NCI-H2196 treated with DMSO at 0.1 percent for 48 hours (cell line): ENCODE results near the gene TAF1B.
"Not testable (repeated sequence)": the region's sequence is repeated elsewhere in the genome, so short reads cannot be mapped to it uniquely, and the experiment has no call there.

ENCODE experiments used
- DNase-seq: peaks from one replicate; lab custom pipeline; 2025; ENCODE audit not compliant: unreplicated experiment; lab: John Stamatoyannopoulos, UW

TAF1B gene

DNA sequence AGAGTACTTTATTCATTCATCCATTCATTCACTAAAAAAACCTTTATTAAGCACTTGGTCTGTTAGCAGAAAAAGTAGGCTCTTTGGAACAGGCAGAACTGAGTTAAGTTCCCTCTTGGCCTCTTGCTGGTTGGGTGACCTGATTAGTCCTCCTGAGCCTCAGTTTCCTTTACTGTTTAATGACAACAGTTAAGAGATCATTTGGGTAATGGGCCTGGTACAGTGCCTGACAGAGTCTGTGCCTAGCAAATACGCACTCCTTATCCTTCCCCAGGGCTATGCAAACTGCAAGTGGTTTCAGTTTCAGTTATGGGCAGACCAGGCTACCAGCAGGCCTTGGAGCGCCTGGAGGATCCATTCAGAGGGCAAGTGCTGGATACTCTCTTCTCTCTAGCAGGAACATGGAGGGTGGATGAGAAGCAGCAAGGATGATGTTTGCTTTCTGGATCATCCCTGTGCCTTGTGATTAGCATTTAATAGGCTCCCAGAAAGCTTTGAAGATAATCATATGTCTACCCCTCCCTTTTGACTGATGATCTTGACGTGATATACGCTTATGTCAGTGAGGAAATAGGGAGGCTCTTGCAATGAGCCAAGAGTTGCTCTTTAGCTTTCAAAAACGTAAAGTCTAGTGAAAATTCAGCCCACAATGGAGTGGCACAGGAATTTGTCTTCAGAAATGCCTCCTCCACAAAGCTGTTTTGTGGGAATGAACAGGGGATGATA is 12.4 kb upstream of the TAF1B start:
- DNase-seq: no peak

- DNase-seq: no peak
Observed at GRCh38 chr2:9831670-9832069, 11.6 kb upstream of the TAF1B start.

- DNase-seq: no peak
Observed at GRCh38 chr2:9832586-9832985, 10.7 kb upstream of the TAF1B start.

GRCh38 chr2:9835068-9835467 is 8.2 kb upstream of the TAF1B start:
- not testable (repeated sequence) for DNase-seq

DNA sequence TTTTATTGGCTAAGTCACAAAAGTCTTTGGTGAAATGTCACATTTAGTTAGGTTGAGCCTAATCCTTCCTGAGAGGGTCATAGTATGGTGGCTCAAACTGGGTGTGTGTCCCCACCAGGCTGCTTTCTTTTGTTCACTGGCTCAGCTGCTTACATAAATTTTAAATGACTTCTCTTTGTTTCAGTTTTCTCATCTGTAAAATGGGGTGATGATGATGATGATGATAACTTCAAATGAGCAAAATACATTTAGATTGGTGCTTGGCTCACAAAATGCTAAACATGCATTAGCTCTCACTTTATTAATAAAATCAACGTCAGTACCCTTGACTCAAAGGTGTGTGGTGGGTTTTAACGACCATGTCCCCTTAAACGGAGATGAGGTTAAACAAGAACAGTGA is 7.2 kb upstream of the TAF1B start:
- no peak for DNase-seq

- no peak for DNase-seq
Observed at GRCh38 chr2:9836517-9836916, 6.8 kb upstream of the TAF1B start.

GRCh38 chr2:9837451-9837850 is 5.8 kb upstream of the TAF1B start:
- DNase-seq: no peak

GRCh38 chr2:9838391-9838790 is 4.9 kb upstream of the TAF1B start:
- DNase-seq: no peak

DNA sequence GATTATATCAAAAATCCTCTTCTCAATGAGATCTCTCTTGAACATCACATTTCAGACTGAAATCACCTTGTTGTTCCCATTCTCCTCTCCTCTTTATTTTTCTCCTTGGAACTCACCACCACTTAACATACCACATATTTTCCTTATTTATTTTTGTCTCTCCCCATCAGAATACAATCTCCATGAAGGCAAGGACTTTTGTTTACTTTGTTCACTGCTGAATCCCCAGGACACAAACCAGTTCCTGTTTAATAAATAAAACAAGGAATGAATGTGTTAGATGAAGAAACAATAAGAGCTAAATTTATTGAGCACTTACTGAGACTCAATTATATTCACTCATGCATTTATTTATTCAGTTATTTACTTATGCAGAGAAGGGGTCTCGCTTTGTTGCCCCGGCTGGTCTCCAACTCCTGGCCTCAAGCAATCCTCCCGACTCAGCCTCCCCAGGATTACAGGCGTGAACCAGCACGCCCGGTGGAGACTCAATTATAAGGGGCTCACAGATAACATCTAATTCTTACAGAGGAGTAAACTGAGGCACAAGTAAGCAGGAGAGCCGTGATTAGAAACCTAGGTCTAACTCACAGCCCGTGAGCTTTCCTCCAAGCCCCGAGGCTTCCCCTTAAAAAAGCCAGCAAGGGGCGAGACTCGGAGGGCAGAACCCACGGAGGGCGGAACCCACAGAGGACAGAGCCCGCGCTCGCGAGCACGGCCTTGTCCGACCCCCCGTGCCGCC is 616 bp upstream of the TAF1B start:
- no peak for DNase-seq

DNA sequence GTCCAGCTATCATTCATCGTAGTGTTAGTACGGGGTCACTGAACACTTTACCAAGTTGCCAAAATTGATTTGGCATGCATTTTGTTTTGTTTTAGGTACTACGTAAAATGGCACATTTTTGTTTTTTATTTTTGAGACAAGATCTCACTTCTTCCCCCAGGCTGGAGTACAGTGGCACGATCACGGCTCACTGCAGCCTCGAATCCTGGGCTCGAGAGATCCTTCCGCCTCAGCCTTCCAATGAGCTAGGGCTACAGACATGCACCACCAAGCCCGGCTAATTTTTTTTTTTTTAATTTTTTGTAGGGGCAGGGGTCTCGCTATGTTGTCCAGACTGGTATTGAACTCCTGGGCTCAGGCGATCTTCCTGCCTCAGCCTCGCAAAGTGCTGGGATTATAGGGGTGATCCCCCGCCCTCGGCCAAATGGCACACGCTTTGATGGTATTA is 786 bp downstream of the TAF1B start:
- DNase-seq: no peak

- DNase-seq: no peak
Observed at GRCh38 chr2:9844576-9844975, 1.3 kb downstream of the TAF1B start.

DNA sequence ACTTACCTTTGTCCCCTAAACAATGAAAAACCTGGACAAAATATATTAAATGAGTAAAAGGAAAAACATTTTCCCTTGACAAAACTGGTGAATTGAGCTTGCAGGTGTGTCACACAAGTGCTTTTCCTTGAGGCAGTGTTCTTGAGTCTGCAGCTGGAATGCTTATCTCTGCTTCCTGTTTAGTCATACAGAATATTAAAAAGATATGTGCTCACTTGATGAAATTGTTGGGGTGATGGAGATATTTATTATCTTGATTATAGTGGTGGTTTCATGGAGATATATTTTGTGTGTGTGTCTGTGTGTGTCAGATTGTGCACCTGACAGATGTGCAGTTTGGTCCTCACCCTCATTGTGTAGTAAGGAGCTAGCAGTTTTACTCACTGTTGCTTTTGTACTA is 3.3 kb downstream of the TAF1B start:
- no peak for DNase-seq

- no peak for DNase-seq
Observed at GRCh38 chr2:9847140-9847539, 3.9 kb downstream of the TAF1B start.

GRCh38 chr2:9852881-9853280 is 9.6 kb downstream of the TAF1B start:
- no peak for DNase-seq

DNA sequence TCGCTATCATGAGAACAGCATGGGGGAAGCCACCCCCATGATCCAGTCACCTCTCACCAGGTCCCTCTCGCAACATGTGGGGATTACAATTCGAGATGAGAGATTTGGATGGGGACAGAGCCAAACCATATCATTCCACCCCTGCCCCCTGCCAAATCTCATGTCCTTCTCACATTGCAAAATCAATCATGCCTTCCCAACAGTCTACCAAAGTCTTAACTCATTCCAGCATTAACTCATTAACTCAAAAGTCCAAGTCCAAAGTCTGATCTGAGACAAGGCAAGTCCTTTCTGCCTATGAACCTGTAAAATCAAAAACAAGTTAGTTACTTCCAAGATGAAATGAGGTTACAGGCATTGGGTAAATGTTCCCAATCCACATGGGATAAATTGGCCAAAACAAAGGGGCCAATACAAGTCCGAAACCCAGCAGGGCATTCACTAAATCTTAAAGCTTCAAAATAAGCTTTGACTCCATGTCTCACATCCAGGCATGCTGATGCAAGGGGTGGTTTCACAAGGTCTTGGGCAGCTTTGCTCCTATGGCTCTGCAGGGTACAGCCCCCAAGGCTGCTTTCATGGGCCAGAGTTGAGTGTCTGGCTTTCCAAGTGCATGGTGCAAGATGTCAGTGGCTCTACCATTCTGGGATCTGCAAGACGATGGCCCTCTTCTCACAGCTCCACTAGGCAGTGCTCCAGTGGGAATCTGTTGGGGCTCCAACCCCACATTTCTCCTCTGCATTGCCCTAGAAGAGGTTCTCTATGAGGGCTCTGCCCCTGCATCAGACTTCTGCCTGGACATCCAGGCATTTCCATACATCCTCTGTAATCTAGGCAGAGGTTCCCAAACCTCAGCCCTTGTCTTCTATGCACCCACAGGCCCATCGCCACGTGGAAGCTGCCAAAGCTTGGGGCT is 14.8 kb downstream of the TAF1B start:
- no peak for DNase-seq

DNA sequence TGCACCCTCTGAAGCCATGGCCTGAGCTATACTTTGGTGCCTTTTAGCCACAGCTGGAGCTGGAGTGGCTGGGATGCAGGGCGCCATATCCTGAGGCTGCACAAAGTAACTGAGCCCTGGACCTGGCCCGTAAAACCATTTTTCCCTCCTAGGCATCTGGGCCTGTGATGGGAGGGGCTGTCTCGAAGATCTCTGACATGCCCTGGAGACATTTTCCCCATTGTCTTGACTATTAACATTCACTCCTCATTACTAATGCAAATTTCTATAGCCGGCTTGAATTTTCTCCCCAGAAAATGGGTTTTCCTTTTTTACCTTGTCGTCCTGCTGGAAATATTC is 15.4 kb downstream of the TAF1B start:
- DNase-seq: no peak

DNA sequence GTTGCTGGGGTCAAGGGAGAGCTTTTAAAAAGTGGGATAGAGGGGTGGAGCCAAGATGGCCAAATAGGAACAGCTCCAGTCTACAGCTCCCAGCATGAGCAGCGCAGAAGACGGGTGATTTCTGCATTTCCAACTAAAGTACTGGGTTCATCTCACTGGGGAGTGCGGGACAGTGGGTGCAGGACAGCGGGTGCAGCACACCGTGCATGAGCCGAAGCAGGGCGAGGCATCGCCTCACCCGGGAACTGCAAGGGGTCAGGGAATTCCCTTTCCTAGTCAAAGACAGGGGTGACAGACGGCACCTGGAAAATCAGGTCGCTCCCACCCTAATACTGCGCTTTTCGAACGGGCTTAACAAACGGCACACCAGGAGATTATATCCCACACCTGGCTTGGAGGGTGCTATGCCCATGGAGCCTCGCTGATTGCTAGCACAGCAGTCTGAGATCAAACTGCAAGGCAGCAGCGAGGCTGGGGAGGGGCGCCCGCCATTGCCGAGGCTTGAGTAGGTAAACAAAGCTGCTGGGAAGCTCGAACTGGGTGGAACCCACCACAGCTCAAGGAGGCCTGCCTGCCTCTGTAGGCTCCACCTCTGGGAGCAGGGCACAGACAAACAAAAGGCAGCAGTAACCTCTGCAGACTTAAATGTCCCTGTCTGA is 17.8 kb downstream of the TAF1B start:
- not testable (repeated sequence) for DNase-seq

DNA sequence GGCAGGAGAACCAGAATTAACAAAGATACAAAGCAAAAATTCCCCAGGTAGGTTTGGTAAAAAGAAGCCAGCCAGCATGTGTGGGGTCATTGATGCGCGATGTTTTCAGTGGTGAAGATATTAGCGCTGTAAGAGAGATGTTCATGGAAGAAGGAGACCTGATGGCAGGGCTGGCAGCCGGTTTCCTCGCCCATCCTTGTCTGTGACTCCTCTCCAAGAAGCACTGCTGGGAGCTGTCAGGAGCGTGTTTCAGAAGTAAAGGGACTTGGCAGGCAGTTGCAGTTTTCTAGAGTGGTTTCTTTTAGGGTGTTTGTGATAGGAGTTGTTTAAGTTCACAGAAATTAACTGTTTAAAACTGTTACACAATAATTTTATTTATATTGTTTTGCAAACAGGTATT is 24.6 kb downstream of the TAF1B start:
- DNase-seq: no peak

DNA sequence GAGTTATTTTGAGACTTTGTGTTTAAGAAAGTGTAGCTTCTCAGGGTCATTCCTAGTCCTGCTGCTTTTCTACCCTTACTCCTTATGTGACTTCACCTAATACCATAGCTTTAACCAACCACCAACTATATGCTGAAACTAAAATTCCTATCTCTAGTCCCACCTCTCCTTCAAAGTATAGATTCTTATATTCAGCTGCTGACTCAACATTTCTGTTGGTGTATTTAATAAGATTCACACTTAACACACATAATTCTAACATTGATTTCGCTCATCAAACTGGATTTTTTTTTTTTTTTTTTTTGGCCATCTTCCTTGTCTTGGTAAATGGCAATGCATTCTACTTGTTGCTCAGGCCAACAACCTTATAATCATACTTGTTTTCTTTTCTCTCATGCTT is 30.1 kb downstream of the TAF1B start:
- no peak for DNase-seq

DNA sequence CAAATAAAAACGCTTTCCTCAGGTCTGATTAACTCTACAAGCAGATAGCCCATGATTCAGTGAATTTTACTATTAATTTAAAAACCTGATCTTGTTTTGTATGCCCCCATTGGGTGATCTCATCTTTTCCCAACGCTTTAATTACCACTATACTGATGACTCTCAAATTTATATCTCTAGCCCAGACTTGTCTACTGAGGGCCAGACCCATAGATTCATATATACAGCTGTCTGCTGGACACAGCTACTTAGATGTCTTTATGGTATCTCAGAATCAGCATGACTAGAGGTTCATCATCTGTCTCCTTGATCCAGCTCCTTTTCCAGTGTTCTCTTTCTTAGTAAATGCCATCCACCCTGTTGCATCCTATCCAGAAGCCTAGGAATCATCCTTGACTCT is 33.8 kb downstream of the TAF1B start:
- DNase-seq: no peak

- no peak for DNase-seq
Observed at GRCh38 chr2:9877726-9878125, 34.5 kb downstream of the TAF1B start.
